ENCODE results near the gene SPATS1.

SPATS1 gene

GRCh38 chr6:44390158-44390683 is 47.8 kb downstream of the SPATS1 start:
- no peak for FAIRE-seq

Data from G401.6 (cell line).